HEK293 (cell line): Measurements from ENCODE around the gene LYPD6B.

Source experiments
- CTCF ChIA-PET: fragments of 350-600 bp; formaldehyde crosslinking; extraction: SDS; loops from one replicate; lab custom pipeline; 2021; ENCODE audit warnings: antibody characterized with exemption; lab: Yijun Ruan, JAX
- POLR2A ChIA-PET: fragments of 300-600 bp; formaldehyde crosslinking; extraction: SDS; loops from one replicate; lab custom pipeline; 2020; ENCODE audit warnings: antibody characterized with exemption, inconsistent platforms; lab: Yijun Ruan, JAX
- H3K27ac ChIP-seq: fragments of 200-500 bp; sonication (Bioruptor generic); 2 replicates; pipeline ENCODE4 v1.5.1; 2014; ENCODE audit warnings: low read depth, low read length, control low read depth, inconsistent platforms; ENCODE audit errors: extremely low read depth
- H3K36me3 ChIP-seq, 2 experiments: fragments of 200-500 bp in 1 of 2; sonication (Bioruptor generic) in 1 of 2; 1 replicate in 1 of 2; 2 replicates in 1 of 2; pipeline ENCODE4 v1.5.1; 2014 to 2017; ENCODE audit warnings: inconsistent platforms in 2 of 2, low read length in 2 of 2; ENCODE audit not compliant: control insufficient read depth in 2 of 2, insufficient read depth in 1 of 2
- H3K4me1 ChIP-seq: fragments of 200-500 bp; sonication (Bioruptor generic); 2 replicates; pipeline ENCODE4 v1.5.1; 2014; ENCODE audit warnings: mild to moderate bottlenecking, low read length, inconsistent platforms; ENCODE audit not compliant: control insufficient read depth, insufficient read depth
- H3K4me3 ChIP-seq: 2 replicates; pipeline ENCODE4 v1.5.1; 2011; ENCODE audit warnings: low read depth, mild to moderate bottlenecking, control low read depth, low read length, moderate library complexity
- H3K9me3 ChIP-seq: fragments of 200-500 bp; sonication (Bioruptor generic); 2 replicates; pipeline ENCODE4 v1.5.1; 2014; ENCODE audit warnings: low read depth, low read length, inconsistent platforms; ENCODE audit not compliant: control insufficient read depth, insufficient read depth
- ATF2 ChIP-seq: fragments of 450-650 bp; formaldehyde crosslinking; IDR thresholded peaks from 2 replicates; pipeline ENCODE4 v1.5.1; 2016; ENCODE audit warnings: missing biosample characterization, missing genetic modification characterization, low read depth
- BCL11B ChIP-seq: fragments of 450-650 bp; formaldehyde crosslinking; IDR thresholded peaks from 2 replicates; pipeline ENCODE4 v1.5.1; 2016; ENCODE audit warnings: low read depth, missing biosample characterization, missing genetic modification characterization
- ELK4 ChIP-seq: IDR thresholded peaks from 2 replicates; pipeline ENCODE4 v1.6.1; 2011; ENCODE audit warnings: mild to moderate bottlenecking, low read depth, low read length, borderline replicate concordance
- KLF1 ChIP-seq: fragments of 450-650 bp; formaldehyde crosslinking; IDR thresholded peaks from 2 replicates; pipeline ENCODE4 v1.5.1; 2016; ENCODE audit warnings: missing biosample characterization, missing genetic modification characterization
- KLF7 ChIP-seq: fragments of 450-650 bp; formaldehyde crosslinking; IDR thresholded peaks from 2 replicates; pipeline ENCODE4 v1.5.1; 2016; ENCODE audit warnings: missing biosample characterization, missing genetic modification characterization, borderline replicate concordance
- KLF8 ChIP-seq: fragments of 450-650 bp; formaldehyde crosslinking; IDR thresholded peaks from 2 replicates; pipeline ENCODE4 v1.5.1; 2016; ENCODE audit warnings: missing biosample characterization, missing genetic modification characterization
- OVOL3 ChIP-seq: fragments of 450-650 bp; formaldehyde crosslinking; IDR thresholded peaks from 2 replicates; pipeline ENCODE4 v1.5.1; 2016; ENCODE audit warnings: missing biosample characterization, missing genetic modification characterization
- ZBTB1 ChIP-seq: fragments of 450-650 bp; formaldehyde crosslinking; IDR thresholded peaks from 2 replicates; pipeline ENCODE4 v1.5.1; 2016; ENCODE audit warnings: missing biosample characterization, missing genetic modification characterization
- ZBTB11 ChIP-seq: fragments of 450-650 bp; formaldehyde crosslinking; conservative IDR thresholded peaks from 2 replicates; pipeline ENCODE4 v1.5.1; 2016; ENCODE audit warnings: low read depth, missing biosample characterization, missing genetic modification characterization
- ZFHX2 ChIP-seq: fragments of 450-650 bp; formaldehyde crosslinking; conservative IDR thresholded peaks from 2 replicates; pipeline ENCODE4 v1.5.1; 2016; ENCODE audit warnings: missing biosample characterization, missing genetic modification characterization
- ZNF112 ChIP-seq: fragments of 450-650 bp; formaldehyde crosslinking; IDR thresholded peaks from 2 replicates; pipeline ENCODE4 v1.5.0; 2017; ENCODE audit warnings: missing biosample characterization, missing genetic modification characterization
- ZNF138 ChIP-seq: fragments of 450-650 bp; formaldehyde crosslinking; IDR thresholded peaks from 2 replicates; pipeline ENCODE4 v1.5.1; 2016; ENCODE audit warnings: missing biosample characterization, missing genetic modification characterization, borderline replicate concordance
- ZNF155 ChIP-seq: fragments of 450-650 bp; formaldehyde crosslinking; IDR thresholded peaks from 2 replicates; pipeline ENCODE4 v1.5.1; 2016; ENCODE audit warnings: missing biosample characterization, missing genetic modification characterization
- ZNF221 ChIP-seq: fragments of 450-650 bp; formaldehyde crosslinking; IDR thresholded peaks from 2 replicates; pipeline ENCODE4 v1.5.1; 2017; ENCODE audit warnings: missing biosample characterization, missing genetic modification characterization, borderline replicate concordance
- ZNF223 ChIP-seq: fragments of 450-650 bp; formaldehyde crosslinking; IDR thresholded peaks from 2 replicates; pipeline ENCODE4 v1.5.1; 2016; ENCODE audit warnings: missing biosample characterization, missing genetic modification characterization
- ZNF266 ChIP-seq: fragments of 450-650 bp; formaldehyde crosslinking; IDR thresholded peaks from 2 replicates; pipeline ENCODE4 v1.5.1; 2016; ENCODE audit warnings: missing biosample characterization, missing genetic modification characterization, low read depth
- ZNF350 ChIP-seq: fragments of 450-650 bp; formaldehyde crosslinking; IDR thresholded peaks from 2 replicates; pipeline ENCODE4 v1.5.0; 2017; ENCODE audit warnings: missing biosample characterization, mild to moderate bottlenecking, missing genetic modification characterization
- ZNF394 ChIP-seq: fragments of 450-650 bp; formaldehyde crosslinking; IDR thresholded peaks from 2 replicates; pipeline ENCODE4 v1.5.1; 2016; ENCODE audit warnings: missing biosample characterization, missing genetic modification characterization, mild to moderate bottlenecking, moderate library complexity, borderline replicate concordance
- ZNF416 ChIP-seq: fragments of 450-650 bp; formaldehyde crosslinking; IDR thresholded peaks from 2 replicates; pipeline ENCODE4 v1.5.1; 2016; ENCODE audit warnings: missing biosample characterization, missing genetic modification characterization
- ZNF488 ChIP-seq: fragments of 450-650 bp; formaldehyde crosslinking; IDR thresholded peaks from 2 replicates; pipeline ENCODE4 v1.5.1; 2016; ENCODE audit warnings: missing biosample characterization, missing genetic modification characterization
- ZNF518A ChIP-seq: fragments of 450-650 bp; formaldehyde crosslinking; conservative IDR thresholded peaks from 2 replicates; pipeline ENCODE4 v1.5.1; 2016; ENCODE audit warnings: low read depth, missing biosample characterization, missing genetic modification characterization
- ZNF580 ChIP-seq: fragments of 450-650 bp; formaldehyde crosslinking; IDR thresholded peaks from 2 replicates; pipeline ENCODE4 v1.5.1; 2016; ENCODE audit warnings: missing biosample characterization, missing genetic modification characterization
- ZNF624 ChIP-seq: fragments of 450-650 bp; formaldehyde crosslinking; IDR thresholded peaks from 2 replicates; pipeline ENCODE4 v1.5.1; 2017; ENCODE audit warnings: missing biosample characterization, missing genetic modification characterization
- ZNF626 ChIP-seq: fragments of 450-650 bp; sonication (Bioruptor Pico); formaldehyde crosslinking; IDR thresholded peaks from 2 replicates; pipeline ENCODE4 v1.5.1; 2018; ENCODE audit warnings: missing biosample characterization, missing genetic modification characterization, inconsistent platforms
- ZNF707 ChIP-seq: fragments of 450-650 bp; formaldehyde crosslinking; IDR thresholded peaks from 2 replicates; pipeline ENCODE4 v1.5.1; 2016; ENCODE audit warnings: missing biosample characterization, missing genetic modification characterization

LYPD6B gene

GRCh38 chr2:149002891-149003740, 35.4 kb upstream of the LYPD6B start (continued):
- TF ChIP-seq ZNF518A (tag by site-specific recombination) (no peak), ELK4 (no peak), ZNF112 (no peak), BCL11B (no peak), OVOL3 (no peak), ZNF707 (tag by site-specific recombination) (no peak), ZNF488 (tag by site-specific recombination) (no peak), ZNF155 (tag by site-specific recombination) (no peak), ZNF138 (no peak), KLF8 (no peak), ZNF626 (no peak), ZNF350 (tag by site-specific recombination) (no peak), ZNF416 (tag by site-specific recombination) (no peak), ZNF266 (no peak)
- TF ChIP-seq, all 188 proteins: peak for 0

GRCh38 chr2:149004836-149005235, 33.7 kb upstream of the LYPD6B start:
- no peaks in the 10 kb centered on the region for H3K9me3 ChIP-seq
- no peak overlapping the region for H3K27ac ChIP-seq
- ChIA-PET CTCF (interaction anchor here (0.6 to 1.3 kb wide), 2 partner anchors 12 to 1091 kb away, joined by 3 to 4 read pairs; no protein-coding TSS in a partner anchor), POLR2A (no interaction called here)
- H3K4me1 ChIP-seq, result no peaks in the 10 kb centered on the region
- no peak overlapping the region for H3K4me3 ChIP-seq
- peaks cover 5 to 75% of the 10 kb centered on the region in 2 experiments; a peak in 1 of 3 replicates for H3K36me3 ChIP-seq
- TF ChIP-seq ZNF221 (tag by site-specific recombination), result no peak
- TF ChIP-seq ATF2, result no peak
- no peak for TF ChIP-seq ZNF580
- no peak for TF ChIP-seq ZNF624
- no peak for TF ChIP-seq ZBTB1 (tag by site-specific recombination)
- no peak for TF ChIP-seq KLF1 (tag by site-specific recombination)
- no peak for TF ChIP-seq ZNF266
- TF ChIP-seq KLF7, result no peak
- no peak for TF ChIP-seq ZNF223 (tag by site-specific recombination)
- TF ChIP-seq ZFHX2 (tag by site-specific recombination), result no peak
- TF ChIP-seq ZBTB11 (tag by site-specific recombination), result no peak
- no peak for TF ChIP-seq ZNF155 (tag by site-specific recombination)
- no peak for TF ChIP-seq ZNF394 (tag by site-specific recombination)
